Progenitor cell of endocrine pancreas (in vitro differentiated cells): ENCODE results near the gene DDX54. TPM values are rescaled to one million over a fixed set of nuclear protein-coding genes. Genes with fewer than 3 reads are reported as not detected.

ENCODE experiments used
- DNase-seq: peaks from one replicate; pipeline ENCODE4 v3.0.0; 2021; ENCODE audit warnings: low spot score; ENCODE audit not compliant: unreplicated experiment
- H3K27ac Mint-ChIP-seq: 2 replicates; pipeline ENCODE4 v1.8.0; 2021; ENCODE audit warnings: mild to moderate bottlenecking, moderate library complexity, mixed read lengths
- H3K27me3 Mint-ChIP-seq: 2 replicates; pipeline ENCODE4 v1.8.0; 2021; ENCODE audit warnings: mixed read lengths
- H3K36me3 Mint-ChIP-seq: 2 replicates; pipeline ENCODE4 v1.8.0; 2022; ENCODE audit warnings: mixed read lengths; ENCODE audit not compliant: insufficient read depth
- H3K4me1 Mint-ChIP-seq: 2 replicates; pipeline ENCODE4 v1.8.0; 2021; ENCODE audit warnings: low read depth, mixed read lengths
- H3K4me3 Mint-ChIP-seq: 2 replicates; pipeline ENCODE4 v1.8.0; 2021; ENCODE audit warnings: low read depth, mild to moderate bottlenecking, moderate library complexity, mixed read lengths
- H3K9me3 Mint-ChIP-seq: 2 replicates; pipeline ENCODE4 v1.8.0; 2021; ENCODE audit warnings: low read depth, mixed read lengths
- CTCF ChIP-seq: fragments of 200-600 bp; sonication (generic); IDR thresholded peaks from one replicate; pipeline ENCODE4 v1.5.0; 2021; ENCODE audit warnings: antibody characterized with exemption, mild to moderate bottlenecking; ENCODE audit not compliant: unreplicated experiment
- total RNA-seq: library from RNA; stranded (reverse); gene quantifications from 2 replicates; pipeline ENCODE4 v1.2.1, GENCODE V29; 2021

Gene DDX54
- total RNA-seq, 1 donor from 2014 or later = 61.5 TPM

DNA sequence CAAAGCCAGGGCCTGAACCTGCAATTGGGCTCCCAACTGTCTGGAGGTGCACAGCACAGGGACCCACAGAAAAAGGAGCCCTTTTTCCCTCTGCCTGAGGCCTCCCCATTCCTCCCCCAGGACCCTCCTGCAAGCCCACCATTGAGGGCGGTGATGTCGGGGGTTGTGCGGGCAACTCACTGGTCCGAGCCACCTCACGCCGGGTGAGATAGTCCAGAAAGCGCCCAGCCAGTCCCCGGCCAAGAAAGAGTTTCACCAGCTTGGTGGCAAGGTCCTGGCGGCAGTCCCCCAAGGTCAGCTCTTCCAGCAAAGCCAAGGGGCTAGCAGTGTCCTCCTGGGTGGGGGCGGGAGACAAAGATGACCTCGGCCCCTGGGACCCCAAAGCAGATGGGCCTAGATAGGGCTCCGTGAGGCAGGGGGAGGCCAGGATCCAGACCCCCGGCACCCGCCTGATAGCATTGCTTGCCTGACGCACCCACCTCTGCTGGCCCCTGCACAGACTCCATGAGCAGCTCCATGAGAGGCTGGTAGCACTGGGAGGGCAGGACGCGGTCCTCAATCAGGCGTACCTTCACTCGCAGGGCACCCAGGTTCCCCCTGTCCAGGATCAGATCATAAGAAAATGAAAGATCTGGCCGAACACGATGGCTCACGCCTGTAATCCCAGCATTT is 69.7 kb downstream of the DDX54 start:
- Mint-ChIP-seq H3K27ac (no peak overlapping the region), H3K4me1 (no peaks in the 10 kb centered on the region), H3K4me3 (no peak overlapping the region), H3K36me3 (no peaks in the 10 kb centered on the region), H3K9me3 (no peaks in the 10 kb centered on the region), H3K27me3 (peaks cover 16% of the 10 kb centered on the region)
- no peak for TF ChIP-seq CTCF
- no peak for DNase-seq

DNA sequence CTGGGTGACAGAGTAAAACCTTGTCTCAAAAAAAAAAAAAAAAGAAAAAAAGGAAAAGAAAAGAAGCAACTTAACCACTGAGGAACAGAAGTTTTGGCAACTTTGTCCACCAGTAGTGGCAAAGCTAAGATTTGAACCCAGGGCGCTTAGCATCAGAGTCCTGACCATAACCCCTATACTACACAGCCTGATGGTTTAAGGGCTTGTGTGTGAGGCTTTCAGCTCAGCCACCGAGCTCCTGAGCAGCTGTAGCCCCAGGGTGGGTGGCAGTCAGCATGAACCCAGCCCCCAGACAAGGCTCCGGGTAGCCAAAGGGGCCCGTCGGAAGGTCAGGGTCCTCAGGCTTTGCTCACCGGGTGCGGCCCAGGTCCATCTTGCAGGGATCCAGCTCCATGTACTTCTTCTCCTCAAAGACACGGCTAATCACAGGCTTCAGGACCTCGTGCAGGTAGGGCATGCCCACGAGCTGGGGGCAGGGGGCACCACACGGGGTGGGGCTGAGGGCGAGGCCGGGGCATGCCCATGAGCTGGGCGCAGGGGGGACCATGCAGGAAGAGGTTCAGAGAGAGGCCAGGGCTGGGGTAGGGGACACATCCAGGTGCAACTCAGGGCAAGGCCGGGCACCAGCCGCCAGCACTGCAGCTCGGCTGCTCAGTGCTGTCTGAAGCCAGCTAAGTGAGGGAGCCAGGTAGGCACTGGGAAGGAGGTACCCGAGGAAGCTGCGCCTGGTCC is 70.7 kb downstream of the DDX54 start:
- no peak overlapping the region for H3K4me3 Mint-ChIP-seq
- H3K4me1 Mint-ChIP-seq = no peaks in the 10 kb centered on the region
- TF ChIP-seq CTCF = no peak
- peaks cover 24% of the 10 kb centered on the region for H3K27me3 Mint-ChIP-seq
- H3K9me3 Mint-ChIP-seq = no peaks in the 10 kb centered on the region
- no peak for DNase-seq
- H3K27ac Mint-ChIP-seq = no peak overlapping the region
- H3K36me3 Mint-ChIP-seq = no peaks in the 10 kb centered on the region

- no peak for DNase-seq
- TF ChIP-seq CTCF = no peak
- no peak overlapping the region for H3K27ac Mint-ChIP-seq
- no peaks in the 10 kb centered on the region for H3K36me3 Mint-ChIP-seq
- no peak overlapping the region for H3K4me3 Mint-ChIP-seq
- peaks cover 31% of the 10 kb centered on the region for H3K27me3 Mint-ChIP-seq
- H3K9me3 Mint-ChIP-seq = no peaks in the 10 kb centered on the region
- no peaks in the 10 kb centered on the region for H3K4me1 Mint-ChIP-seq
Measured at GRCh38 chr12:113113397-113113796, 71.9 kb downstream of the DDX54 start.

DNA sequence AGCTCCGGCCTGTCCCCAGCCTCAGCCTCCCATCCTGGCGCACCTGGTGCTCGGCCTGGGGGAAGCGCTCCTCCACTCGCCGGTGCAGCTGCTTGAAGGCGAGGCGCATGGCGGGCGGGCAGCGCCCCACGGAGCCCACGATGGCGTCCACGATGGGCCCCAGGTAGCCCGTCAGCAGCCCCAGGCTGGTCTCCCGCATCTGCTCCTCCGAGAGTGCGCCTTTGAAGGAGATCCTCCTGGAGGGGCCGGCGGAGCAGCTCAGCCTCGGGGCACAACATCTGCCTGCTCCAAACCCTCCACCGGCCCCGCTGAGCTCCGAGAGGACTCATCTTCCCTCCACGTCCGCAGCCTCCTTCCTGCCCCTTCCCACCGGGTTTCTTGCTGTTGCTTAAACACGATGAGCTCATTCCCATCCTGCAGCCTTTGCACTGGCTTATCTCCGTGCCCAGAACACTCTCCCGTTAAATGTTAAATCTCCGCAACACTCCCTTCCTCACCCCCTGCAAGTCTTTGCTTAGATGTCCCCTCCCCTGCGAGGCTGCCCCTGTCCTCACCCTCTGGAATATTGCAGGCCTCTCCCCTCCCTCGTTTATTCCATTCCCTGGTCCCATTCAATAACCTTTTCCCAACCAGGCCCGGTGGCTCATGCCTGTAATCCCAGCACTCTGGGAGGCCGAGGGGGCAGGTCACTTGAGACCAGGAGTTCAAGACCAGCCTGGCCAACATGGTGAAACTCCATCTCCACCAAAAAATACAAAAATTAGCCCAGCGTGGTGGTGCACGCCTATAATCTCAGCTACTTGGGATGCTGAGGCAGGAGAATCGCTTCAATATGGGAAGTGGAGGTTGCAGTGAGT is 73.0 kb downstream of the DDX54 start:
- no peak for TF ChIP-seq CTCF
- Mint-ChIP-seq H3K36me3 (no peaks in the 10 kb centered on the region), H3K27ac (no peak overlapping the region), H3K27me3 (peaks cover 38% of the 10 kb centered on the region), H3K9me3 (no peaks in the 10 kb centered on the region), H3K4me3 (no peak overlapping the region), H3K4me1 (no peaks in the 10 kb centered on the region)
- no peak for DNase-seq

- DNase-seq = no peak
- no peak overlapping the region for H3K4me3 Mint-ChIP-seq
- H3K4me1 Mint-ChIP-seq = no peaks in the 10 kb centered on the region
- no peak for TF ChIP-seq CTCF
- H3K27me3 Mint-ChIP-seq = peaks cover 46% of the 10 kb centered on the region
- H3K27ac Mint-ChIP-seq = no peak overlapping the region
- no peaks in the 10 kb centered on the region for H3K36me3 Mint-ChIP-seq
- H3K9me3 Mint-ChIP-seq = no peaks in the 10 kb centered on the region
Measured at GRCh38 chr12:113111247-113111646, 74.0 kb downstream of the DDX54 start.
